HepG2 (cell line): ENCODE results near the gene ZBTB45. TPM values are rescaled to one million over a fixed set of nuclear protein-coding genes. Genes with fewer than 3 reads are reported as not detected.

Source experiments
- ATF1 ChIP-seq: IDR thresholded peaks from 2 replicates; pipeline ENCODE4 v1.6.1; 2016; ENCODE audit warnings: mild to moderate bottlenecking, control low read depth
- BRCA1 ChIP-seq: sonication (generic); formaldehyde crosslinking; IDR thresholded peaks from 2 replicates; pipeline ENCODE4 v1.4.0; 2020; ENCODE audit warnings: missing genetic modification reagents
- CBFB ChIP-seq: sonication (generic); formaldehyde crosslinking; IDR thresholded peaks from 2 replicates; pipeline ENCODE4 v1.4.0; 2020; ENCODE audit warnings: missing genetic modification reagents
- CERS6 ChIP-seq: sonication (generic); formaldehyde crosslinking; IDR thresholded peaks from 2 replicates; pipeline ENCODE4 v1.5.0; 2020; ENCODE audit warnings: missing genetic modification reagents
- ELF1 ChIP-seq: sonication (generic); formaldehyde crosslinking; IDR thresholded peaks from 2 replicates; pipeline ENCODE4 v1.4.0; 2020; ENCODE audit warnings: missing genetic modification reagents
- FOXP1 ChIP-seq, 2 experiments: fragments of 450-650 bp in 1 of 2; IDR thresholded peaks; 2 replicates each; pipeline ENCODE4 v1.6.1; 2017 to 2018; ENCODE audit warnings: antibody characterized with exemption in 1 of 2
- GATAD2A ChIP-seq: IDR thresholded peaks from 2 replicates; pipeline ENCODE4 v1.6.1; 2016
- HMG20B ChIP-seq: conservative IDR thresholded peaks from 2 replicates; pipeline ENCODE4 v1.6.1; 2016; ENCODE audit warnings: missing genetic modification reagents, missing compliant biosample characterization
- HNRNPK ChIP-seq: fragments of 200-400 bp; formaldehyde crosslinking; IDR thresholded peaks from 2 replicates; pipeline ENCODE4 v1.6.1; 2018; ENCODE audit warnings: low read length, low read depth, moderate library complexity, mild to moderate bottlenecking; ENCODE audit not compliant: poor library complexity, severe bottlenecking
- JUNB ChIP-seq: sonication (generic); formaldehyde crosslinking; IDR thresholded peaks from 2 replicates; pipeline ENCODE4 v1.8.0; 2022; ENCODE audit warnings: missing genetic modification reagents, mild to moderate bottlenecking, borderline replicate concordance
- MXD4 ChIP-seq: IDR thresholded peaks from 2 replicates; pipeline ENCODE4 v1.6.1; 2016; ENCODE audit warnings: mild to moderate bottlenecking, missing biosample characterization, missing genetic modification reagents
- NR3C1 ChIP-seq: sonication (generic); formaldehyde crosslinking; IDR thresholded peaks from 2 replicates; pipeline ENCODE4 v1.4.0; 2020; ENCODE audit warnings: missing genetic modification reagents
- PHB2 ChIP-seq: fragments of 450-650 bp; IDR thresholded peaks from 2 replicates; pipeline ENCODE4 v1.6.1; 2018; ENCODE audit not compliant: partially characterized antibody
- PHF5A ChIP-seq: IDR thresholded peaks from one replicate; pipeline ENCODE4 v1.6.1; 2018; ENCODE audit warnings: low read depth, missing genetic modification reagents; ENCODE audit not compliant: unreplicated experiment
- REL ChIP-seq: sonication (generic); formaldehyde crosslinking; conservative IDR thresholded peaks from 2 replicates; pipeline ENCODE4 v1.8.0; 2022; ENCODE audit warnings: mild to moderate bottlenecking, missing genetic modification reagents, moderate library complexity
- SMYD3 ChIP-seq: sonication (generic); formaldehyde crosslinking; IDR thresholded peaks from 2 replicates; pipeline ENCODE4 v1.8.1; 2023; ENCODE audit warnings: mild to moderate bottlenecking, missing genetic modification reagents
- SOX13 ChIP-seq, 3 experiments: fragments of 450-650 bp in 1 of 3; sonication (generic) in 1 of 3; formaldehyde crosslinking in 1 of 3; IDR thresholded peaks in 2 of 3; conservative IDR thresholded peaks in 1 of 3; 2 replicates each; pipeline versions ENCODE4 v1.5.0 to v1.6.1; 2016 to 2020; ENCODE audit warnings: antibody characterized with exemption in 1 of 3, mild to moderate bottlenecking in 1 of 3, missing compliant biosample characterization in 1 of 3, missing genetic modification reagents in 1 of 3, moderate library complexity in 1 of 3
- SP2 ChIP-seq: sonication (generic); formaldehyde crosslinking; IDR thresholded peaks from 2 replicates; pipeline ENCODE4 v1.5.1; 2020; ENCODE audit warnings: mild to moderate bottlenecking, missing genetic modification reagents
- TBL1XR1 ChIP-seq: fragments of 150-350 bp; IDR thresholded peaks from 2 replicates; pipeline ENCODE4 v1.6.1; 2014; ENCODE audit warnings: borderline replicate concordance, low read length; ENCODE audit not compliant: partially characterized antibody
- U2AF1 ChIP-seq: fragments of 200-400 bp; formaldehyde crosslinking; optimal IDR thresholded peaks from 2 replicates; pipeline ENCODE3; 2017; ENCODE audit warnings: mild to moderate bottlenecking, low read depth, low read length
- XBP1 ChIP-seq: sonication (generic); formaldehyde crosslinking; IDR thresholded peaks from 2 replicates; pipeline ENCODE4 v1.5.0; 2020; ENCODE audit warnings: missing genetic modification reagents
- ZBTB42 ChIP-seq: sonication (generic); formaldehyde crosslinking; IDR thresholded peaks from 2 replicates; pipeline ENCODE4 v1.5.0; 2020; ENCODE audit warnings: mild to moderate bottlenecking, missing genetic modification reagents
- ZNF205 ChIP-seq: IDR thresholded peaks from 2 replicates; pipeline ENCODE4 v1.6.1; 2018; ENCODE audit warnings: missing biosample characterization, missing genetic modification reagents
- ZNF367 ChIP-seq: sonication (generic); formaldehyde crosslinking; IDR thresholded peaks from 2 replicates; pipeline ENCODE4 v1.4.0; 2020; ENCODE audit warnings: missing genetic modification reagents, borderline replicate concordance
- ZNF414 ChIP-seq: sonication (generic); formaldehyde crosslinking; IDR thresholded peaks from 2 replicates; pipeline ENCODE4 v1.5.0; 2020; ENCODE audit warnings: missing genetic modification reagents
- ZNF577 ChIP-seq: sonication (generic); formaldehyde crosslinking; IDR thresholded peaks from 2 replicates; pipeline ENCODE4 v1.4.0; 2020; ENCODE audit warnings: mild to moderate bottlenecking, low read depth, missing genetic modification reagents, borderline replicate concordance
- ZNF674 ChIP-seq: sonication (generic); formaldehyde crosslinking; IDR thresholded peaks from 2 replicates; pipeline ENCODE4 v1.5.0; 2020; ENCODE audit warnings: low read depth, mild to moderate bottlenecking, missing genetic modification reagents
- ZNF766 ChIP-seq: sonication (generic); formaldehyde crosslinking; IDR thresholded peaks from 2 replicates; pipeline ENCODE4 v1.5.0; 2020; ENCODE audit warnings: missing genetic modification reagents, borderline replicate concordance
- polyA plus RNA-seq, 8 experiments: library from polyadenylated mRNA; depleted of rRNA in 3 of 8; stranded (reverse) in 7 of 8; unstranded in 1 of 8; fragments of >200 nt; fragmentation: Illumina TruSeq in 4 of 8; extraction: Trizol in 4 of 8; gene quantifications; 2 replicates each; pipeline versions ENCODE4 v1.2.1 to v1.2.3, GENCODE V29; 2011 to 2016; ENCODE audit warnings: low read depth in 4 of 8, missing spikeins in 1 of 8, mixed read lengths in 1 of 8; ENCODE audit not compliant: insufficient read depth in 1 of 8
- total RNA-seq, 5 experiments: library from RNA; depleted of rRNA; stranded (reverse); fragments of >200 nt; fragmentation: Illumina TruSeq; extraction: Trizol; gene quantifications; 2 replicates each; pipeline ENCODE4 v1.2.3, GENCODE V29; 2016; ENCODE audit warnings: low read depth in 1 of 5
- TF ChIP-seq, protein P1 (sequence below): sonication (generic); formaldehyde crosslinking; IDR thresholded peaks from 2 replicates; pipeline ENCODE4 v1.9.0; 2021; ENCODE audit warnings: missing genetic modification reagents, mild to moderate bottlenecking, borderline replicate concordance

The ZBTB45 gene
- total and polyA plus RNA-seq, 2 of the 13 experiments (the other 11 are each of a cell fraction or from before 2014, with no cell fraction given): 3.0 to 3.7 TPM

DNA sequence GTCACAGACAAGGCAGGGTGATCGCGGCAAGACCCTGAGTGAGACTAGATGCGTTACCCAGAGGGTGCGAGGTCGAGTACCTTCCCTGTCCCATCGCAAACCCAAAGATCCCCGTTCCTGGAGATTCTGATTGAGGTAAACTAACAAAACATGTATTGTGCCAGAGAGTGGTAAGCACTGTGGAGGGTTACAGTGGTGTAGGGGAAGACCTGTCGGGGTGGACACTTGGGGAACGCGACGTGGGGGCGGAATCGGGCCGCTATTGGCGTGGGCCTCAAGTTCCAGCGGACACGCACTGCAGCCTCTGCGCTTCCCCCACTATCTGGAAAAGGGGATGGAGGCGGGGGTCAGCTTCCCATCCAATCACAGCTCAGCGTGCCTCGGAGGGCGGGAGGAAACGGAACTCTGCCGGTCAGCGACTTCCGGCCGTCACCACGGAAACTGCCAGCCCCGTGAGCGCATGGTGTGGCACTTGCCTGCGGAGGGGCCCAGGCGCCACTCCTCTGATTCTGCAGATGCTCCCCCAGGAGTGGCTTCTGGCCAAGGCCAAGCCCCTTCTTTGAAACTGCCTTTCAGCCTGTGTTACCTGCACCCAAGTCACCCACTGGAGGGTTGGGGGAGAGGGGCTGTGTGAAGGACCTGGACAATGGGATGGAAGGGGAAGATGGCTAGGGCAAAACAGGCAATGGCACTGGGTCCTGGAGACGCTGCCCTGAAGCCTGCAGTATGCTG, 39.8 kb upstream of the ZBTB45 start (continued):
- TF ChIP-seq, protein P1, sequence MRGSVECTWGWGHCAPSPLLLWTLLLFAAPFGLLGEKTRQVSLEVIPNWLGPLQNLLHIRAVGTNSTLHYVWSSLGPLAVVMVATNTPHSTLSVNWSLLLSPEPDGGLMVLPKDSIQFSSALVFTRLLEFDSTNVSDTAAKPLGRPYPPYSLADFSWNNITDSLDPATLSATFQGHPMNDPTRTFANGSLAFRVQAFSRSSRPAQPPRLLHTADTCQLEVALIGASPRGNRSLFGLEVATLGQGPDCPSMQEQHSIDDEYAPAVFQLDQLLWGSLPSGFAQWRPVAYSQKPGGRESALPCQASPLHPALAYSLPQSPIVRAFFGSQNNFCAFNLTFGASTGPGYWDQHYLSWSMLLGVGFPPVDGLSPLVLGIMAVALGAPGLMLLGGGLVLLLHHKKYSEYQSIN (CRISPR knock-in tag): no peak
- TF ChIP-seq FOXP1 (IDR thresholded peaks at IDR 0.05) (no peak), FOXP1 (CRISPR knock-in tag; IDR thresholded peaks at IDR 0.05) (no peak), SMYD3 (CRISPR knock-in tag) (no peak), ZNF674 (no peak), PHF5A (CRISPR knock-in tag) (peak; percentile 35), HNRNPK (no peak), SOX13 (IDR thresholded peaks at IDR 0.05) (no peak), SOX13 (CRISPR knock-in tag; conservative IDR thresholded peaks at IDR 0.05 in 1 of 2, IDR thresholded peaks at IDR 0.05 in 1 of 2) (no peak; a peak in 2 of 4 replicates), CERS6 (CRISPR knock-in tag) (no peak), HMG20B (CRISPR knock-in tag) (no peak), TBL1XR1 (no peak), ELF1 (CRISPR knock-in tag) (peak; percentile 78), ZNF577 (peak; percentile 82; the same call in 1 of the 2 replicates), ATF1 (CRISPR knock-in tag) (peak; percentile 77), MXD4 (CRISPR knock-in tag) (peak; percentile 97), ZNF367 (CRISPR knock-in tag) (no peak), CBFB (CRISPR knock-in tag) (peak; percentile 42; the same call in 1 of the 2 replicates), ZNF414 (CRISPR knock-in tag) (no peak; the same call in 1 of the 2 replicates), XBP1 (CRISPR knock-in tag) (no peak), BRCA1 (no peak), GATAD2A (CRISPR knock-in tag) (no peak), JUNB (CRISPR knock-in tag) (no peak), ZNF766 (no peak), ZNF205 (no peak), SP2 (CRISPR knock-in tag) (peak; percentile 86), U2AF1 (no peak), NR3C1 (CRISPR knock-in tag) (no peak), REL (CRISPR knock-in tag) (no peak), PHB2 (no peak), ZBTB42 (0 out of 2 replicates have a peak, but pooled peaks have one; percentile 41)
